NCI-H1092 treated with DMSO at 0.1 percent for 48 hours (cell line): ENCODE data around the gene USP50.
"Not testable (repeated sequence)": the region's sequence is repeated elsewhere in the genome, so short reads cannot be mapped to it uniquely, and the experiment has no call there.

Experiments
- DNase-seq: peaks from one replicate; lab custom pipeline; 2025; lab: John Stamatoyannopoulos, UW

Gene USP50

GRCh38 chr15:50546566-50546965, at the start of gene USP50:
USP50 (minus strand) TSS chr15:50546666; CDS start chr15:50546525, 141 bp downstream.
- no peak for DNase-seq

GRCh38 chr15:50594311-50594710, 47.8 kb upstream of the USP50 start:
- no peak for DNase-seq

- no peak for DNase-seq
Measured at GRCh38 chr15:50593761-50594160, 47.3 kb upstream of the USP50 start.

- DNase-seq: no peak
Measured at GRCh38 chr15:50590288-50590687, 43.8 kb upstream of the USP50 start.

- DNase-seq: no peak
Measured at GRCh38 chr15:50577492-50577891, 31.0 kb upstream of the USP50 start.

- no peak for DNase-seq
Measured at GRCh38 chr15:50576166-50576565, 29.7 kb upstream of the USP50 start.

GRCh38 chr15:50573842-50574241, 27.4 kb upstream of the USP50 start:
- DNase-seq: not testable (repeated sequence)

GRCh38 chr15:50563756-50564155, 17.3 kb upstream of the USP50 start:
- DNase-seq: no peak

GRCh38 chr15:50562735-50563640, 16.5 kb upstream of the USP50 start:
- no peak for DNase-seq

GRCh38 chr15:50558012-50558411, 11.5 kb upstream of the USP50 start:
- no peak for DNase-seq

GRCh38 chr15:50556642-50557371, 10.3 kb upstream of the USP50 start:
- DNase-seq: no peak

GRCh38 chr15:50552238-50552637, 5.8 kb upstream of the USP50 start:
- DNase-seq: no peak

- no peak for DNase-seq
Measured at GRCh38 chr15:50549326-50549725, 2.9 kb upstream of the USP50 start.

- no peak for DNase-seq
Measured at GRCh38 chr15:50544368-50544767, 2.1 kb downstream of the USP50 start.

- no peak for DNase-seq
Measured at GRCh38 chr15:50543556-50543955, 2.9 kb downstream of the USP50 start.

GRCh38 chr15:50542887-50543210, 3.6 kb downstream of the USP50 start:
- no peak for DNase-seq

GRCh38 chr15:50531766-50532165, 14.7 kb downstream of the USP50 start:
- no peak for DNase-seq

GRCh38 chr15:50531163-50531562, 15.3 kb downstream of the USP50 start:
- no peak for DNase-seq

- DNase-seq: no peak
Measured at GRCh38 chr15:50523851-50524251, 22.6 kb downstream of the USP50 start.

GRCh38 chr15:50519740-50520425, 26.6 kb downstream of the USP50 start:
- DNase-seq: no peak

- no peak for DNase-seq
Measured at GRCh38 chr15:50513001-50513400, 33.5 kb downstream of the USP50 start.

- no peak for DNase-seq
Measured at GRCh38 chr15:50506121-50506520, 40.3 kb downstream of the USP50 start.

- DNase-seq: not testable (repeated sequence)
Measured at GRCh38 chr15:50505656-50506055, 40.8 kb downstream of the USP50 start.
